Keratinocyte (primary cell): ENCODE data around the gene PIM3. TPM values are rescaled to one million over a fixed set of nuclear protein-coding genes. Genes with fewer than 3 reads are reported as not detected.

ENCODE experiments used
- DNase-seq: peaks from one replicate; pipeline ENCODE4 v3.0.0-alpha.2; 2011; ENCODE audit warnings: low read depth, missing footprints, low spot score
- FAIRE-seq: peaks from 2 replicates; lab custom pipeline; 2011; peaks lifted over from hg19 to GRCh38; lab: Jason Lieb, UNC
- H2AFZ ChIP-seq: 2 replicates; pipeline ENCODE4 v1.6.0; 2012; ENCODE audit warnings: low read length, control low read depth, inconsistent platforms; ENCODE audit not compliant: control insufficient read depth
- H3K27ac ChIP-seq: 2 replicates; pipeline ENCODE4 v1.5.1; 2011; ENCODE audit warnings: low read length; ENCODE audit not compliant: control insufficient read depth, insufficient read depth
- H3K27me3 ChIP-seq: 3 replicates; pipeline ENCODE4 v1.6.0; 2011; ENCODE audit warnings: low read length; ENCODE audit not compliant: control insufficient read depth, insufficient read depth; ENCODE audit errors: extremely low read depth
- H3K36me3 ChIP-seq, 2 experiments: 2 replicates in 1 of 2; 3 replicates in 1 of 2; pipeline ENCODE4 v1.5.1; 2011; ENCODE audit warnings: low read length in 2 of 2, mild to moderate bottlenecking in 1 of 2; ENCODE audit not compliant: control insufficient read depth in 2 of 2, insufficient read depth in 2 of 2; ENCODE audit errors: extremely low read depth in 1 of 2
- H3K4me1 ChIP-seq: 3 replicates; pipeline ENCODE4 v1.5.1; 2011; ENCODE audit warnings: low read length; ENCODE audit not compliant: control insufficient read depth, insufficient read depth; ENCODE audit errors: extremely low read depth
- H3K4me2 ChIP-seq: 3 replicates; pipeline ENCODE4 v1.6.0; 2011; ENCODE audit warnings: low read depth, low read length; ENCODE audit not compliant: control insufficient read depth, insufficient read depth; ENCODE audit errors: extremely low read depth
- H3K4me3 ChIP-seq, 3 experiments: fragments of 200-600 bp in 1 of 3; sonication (generic) in 1 of 3; 2 replicates in 2 of 3; 3 replicates in 1 of 3; pipeline ENCODE4 v1.5.1; 2011 to 2016; ENCODE audit warnings: low read length in 3 of 3, mild to moderate bottlenecking in 3 of 3, control low read depth in 2 of 3, inconsistent platforms in 1 of 3, low read depth in 1 of 3, mixed read lengths in 1 of 3, mixed run types in 1 of 3, moderate library complexity in 1 of 3; ENCODE audit not compliant: control insufficient read depth in 2 of 3, insufficient read depth in 2 of 3; ENCODE audit errors: extremely low read depth in 1 of 3
- H3K79me2 ChIP-seq: 2 replicates; pipeline ENCODE4 v1.6.0; 2012; ENCODE audit warnings: low read length; ENCODE audit not compliant: control insufficient read depth, insufficient read depth
- H3K9ac ChIP-seq: 3 replicates; pipeline ENCODE4 v1.6.0; 2011; ENCODE audit warnings: low read length; ENCODE audit not compliant: control insufficient read depth, insufficient read depth; ENCODE audit errors: extremely low read depth
- H3K9me1 ChIP-seq: 3 replicates; pipeline ENCODE4 v1.6.0; 2011; ENCODE audit warnings: low read length; ENCODE audit not compliant: control insufficient read depth, insufficient read depth; ENCODE audit errors: extremely low read depth
- H3K9me3 ChIP-seq: 2 replicates; pipeline ENCODE4 v1.5.1; 2012; ENCODE audit warnings: low read depth, low read length; ENCODE audit not compliant: control insufficient read depth
- H4K20me1 ChIP-seq: 3 replicates; pipeline ENCODE4 v1.6.0; 2011; ENCODE audit warnings: low read length; ENCODE audit not compliant: control insufficient read depth, insufficient read depth; ENCODE audit errors: extremely low read depth
- CTCF ChIP-seq, 3 experiments: IDR thresholded peaks in 1 of 3; conservative IDR thresholded peaks in 1 of 3; optimal IDR thresholded peaks in 1 of 3; 2 replicates in 2 of 3; 3 replicates in 1 of 3; pipeline versions ENCODE3 to v1.5.1; 2011; ENCODE audit warnings: low read length in 3 of 3, mild to moderate bottlenecking in 3 of 3, moderate library complexity in 2 of 3, control low read depth in 1 of 3, inconsistent platforms in 1 of 3; ENCODE audit not compliant: insufficient read depth in 2 of 3; ENCODE audit errors: extremely low read depth in 1 of 3
- EZH2 ChIP-seq: IDR thresholded peaks from one replicate; pipeline ENCODE4 v1.6.1; 2012; ENCODE audit warnings: inconsistent platforms, mild to moderate bottlenecking, low read length, moderate library complexity
- dilution Hi-C: fragments of 300-500 bp; cut with MboI; formaldehyde crosslinking; loops from one replicate; pipeline ENCODE4 v1.7.0; 2020; ENCODE audit warnings: low sequenced_read_pairs; ENCODE audit not compliant: extremely low pct_ligation_motif_present
- polyA plus RNA-seq, 5 experiments: library from polyadenylated mRNA; depleted of rRNA in 3 of 5; stranded (reverse) in 3 of 5; stranded (forward) in 1 of 5; unstranded in 1 of 5; fragments of >200 nt; gene quantifications; 1 replicate in 1 of 5; 2 replicates in 3 of 5; 3 replicates in 1 of 5; pipeline versions ENCODE4 v1.2.1 to v1.2.3, GENCODE V29; 2011 to 2012; ENCODE audit warnings: missing spikeins in 2 of 5, low read depth in 1 of 5, low replicate concordance in 1 of 5

The PIM3 gene
- polyA plus RNA-seq, 1 donor (not counting 4 experiments of a cell fraction or from before 2014, with no cell fraction given): 3.4 TPM

DNA sequence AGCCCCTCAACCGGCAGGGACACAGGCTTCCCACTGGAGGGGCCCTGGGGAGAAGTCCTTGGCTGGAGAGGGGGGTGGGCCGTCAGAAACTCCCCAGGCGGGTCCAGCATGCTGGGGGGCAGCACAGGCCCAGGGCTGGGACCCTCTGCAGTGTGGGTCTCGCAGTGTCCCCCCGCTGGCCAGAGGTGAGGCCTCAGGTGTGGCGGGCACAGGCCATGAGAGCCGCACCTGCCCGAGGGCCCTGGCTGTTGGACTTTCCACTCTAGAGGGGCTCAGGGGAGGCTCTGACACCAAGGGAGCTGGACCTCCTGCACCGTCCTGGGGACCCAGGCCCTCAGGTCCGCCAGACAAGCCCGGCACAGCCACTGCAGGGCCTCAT lies 10.7 kb upstream of the PIM3 start:
- H3K27ac ChIP-seq: no peak overlapping the region
- no peaks in the 10 kb centered on the region for H3K27me3 ChIP-seq
- no peaks in the 10 kb centered on the region for H3K9me3 ChIP-seq
- no peak overlapping the region for H3K9ac ChIP-seq
- DNase-seq (no peak), FAIRE-seq (no peak)
- H3K79me2 ChIP-seq: no peaks in the 10 kb centered on the region
- no peaks in the 10 kb centered on the region for H4K20me1 ChIP-seq
- TF ChIP-seq CTCF (optimal IDR thresholded peaks at IDR 0.05 in 1 of 3, IDR thresholded peaks at IDR 0.05 in 1 of 3, conservative IDR thresholded peaks at IDR 0.05 in 1 of 3; ENCODE audit: extremely low read depth in 1 of 3, insufficient read depth in 2 of 3, low read length in 3 of 3) (no peak), EZH2 (no peak)
- H3K36me3 ChIP-seq: no peaks in the 10 kb centered on the region
- H2AFZ ChIP-seq: no peak overlapping the region
- H3K9me1 ChIP-seq: no peaks in the 10 kb centered on the region
- H3K4me1 ChIP-seq: peaks cover 40% of the 10 kb centered on the region
- dilution Hi-C loops: no loop called here
- H3K4me3 ChIP-seq: no peak overlapping the region
- no peak overlapping the region for H3K4me2 ChIP-seq

- no peaks in the 10 kb centered on the region for H3K9me3 ChIP-seq
- peak overlapping the region; percentile 69 for H3K27ac ChIP-seq
- no peaks in the 10 kb centered on the region for H3K36me3 ChIP-seq
- DNase-seq: no peak
- dilution Hi-C loops: no loop called here
- H3K9me1 ChIP-seq: no peaks in the 10 kb centered on the region
- FAIRE-seq: no peak
- peak overlapping the region; percentile 30 for H2AFZ ChIP-seq
- peak overlapping the region; percentile 72 for H3K9ac ChIP-seq
- H3K79me2 ChIP-seq: no peaks in the 10 kb centered on the region
- H3K27me3 ChIP-seq: no peaks in the 10 kb centered on the region
- H4K20me1 ChIP-seq: no peaks in the 10 kb centered on the region
- H3K4me2 ChIP-seq: no peak overlapping the region
- peaks cover 40% of the 10 kb centered on the region for H3K4me1 ChIP-seq
- H3K4me3 ChIP-seq: no peak overlapping the region
- TF ChIP-seq CTCF (optimal IDR thresholded peaks at IDR 0.05 in 1 of 3, IDR thresholded peaks at IDR 0.05 in 1 of 3, conservative IDR thresholded peaks at IDR 0.05 in 1 of 3; ENCODE audit: extremely low read depth in 1 of 3, insufficient read depth in 2 of 3, low read length in 3 of 3): no peak
- TF ChIP-seq EZH2: no peak
Measured at GRCh38 chr22:49950396-49950994, 10.1 kb upstream of the PIM3 start.
